ENCODE measurements around the gene TMEM218.
"Not testable (repeated sequence)": the region's sequence is repeated elsewhere in the genome, so short reads cannot be mapped to it uniquely, and the experiment has no call there.

TMEM218 gene

GRCh38 chr11:125075242-125075625, 36.2 kb downstream of the TMEM218 start:
- no peak for DNase-seq (ENCODE audit: low read depth in 2 of 2)

GRCh38 chr11:125074511-125075241, 36.8 kb downstream of the TMEM218 start:
- DNase-seq (ENCODE audit: low read depth in 2 of 2) = no peak

GRCh38 chr11:125073616-125074483, 37.6 kb downstream of the TMEM218 start:
- DNase-seq (ENCODE audit: low read depth in 2 of 2) = no peak

GRCh38 chr11:125072961-125073590, 38.4 kb downstream of the TMEM218 start:
- DNase-seq (ENCODE audit: low read depth in 2 of 2) = no peak

GRCh38 chr11:125072218-125072960, 39.0 kb downstream of the TMEM218 start:
- no peak for DNase-seq (ENCODE audit: low read depth in 2 of 2)

- DNase-seq (ENCODE audit: low read depth in 2 of 2) = no peak
Measured at GRCh38 chr11:125071846-125072217, 39.6 kb downstream of the TMEM218 start.

DNA sequence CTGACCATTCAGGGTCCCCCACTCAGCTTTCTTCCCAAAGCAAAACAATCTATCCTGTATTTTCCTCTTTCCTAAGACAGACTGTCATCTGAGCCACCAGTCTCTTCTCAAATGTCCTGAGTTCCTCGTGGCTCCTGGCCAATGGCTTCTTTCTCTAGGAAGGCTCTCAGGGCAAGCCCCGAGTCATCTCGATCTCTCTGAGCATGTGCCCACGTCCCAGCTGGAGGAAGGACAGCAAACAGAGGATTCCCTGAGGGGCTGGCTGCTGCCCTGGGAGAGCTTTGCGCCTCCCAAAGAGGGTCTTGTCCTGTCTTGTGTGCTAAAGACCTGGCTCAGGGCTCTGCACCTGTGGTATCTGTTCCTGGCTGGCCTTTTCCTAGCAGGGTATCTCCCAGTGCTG, 40.0 kb downstream of the TMEM218 start:
- no peak for DNase-seq (ENCODE audit: low read depth in 2 of 2)

DNA sequence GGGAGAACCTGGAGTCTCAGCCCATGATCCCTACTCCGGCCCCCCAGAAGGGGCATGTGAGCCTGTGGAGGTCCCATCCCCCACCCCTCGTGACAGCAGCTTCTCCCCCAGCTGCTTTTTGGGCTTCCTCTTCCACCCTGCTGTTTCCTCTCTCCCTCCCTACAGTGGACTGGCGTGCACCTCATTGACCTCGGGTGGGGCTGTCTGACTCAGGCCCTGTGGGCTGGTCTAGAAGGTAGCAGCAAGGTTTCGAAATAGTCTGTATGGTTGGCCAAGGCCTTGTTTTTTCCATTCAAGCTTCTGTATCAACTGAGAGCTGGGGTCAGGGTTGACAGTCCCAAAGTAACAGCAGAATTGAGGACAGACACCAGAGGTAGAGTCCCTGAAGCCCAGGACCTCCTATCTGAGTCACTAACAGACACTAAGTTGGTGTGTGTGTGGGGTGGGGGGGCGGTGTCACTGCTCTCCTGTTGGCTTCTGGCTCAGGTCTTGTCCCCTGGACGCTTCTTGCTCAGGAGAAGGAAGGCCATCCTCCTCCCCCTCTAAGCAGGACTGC, 40.6 kb downstream of the TMEM218 start:
- DNase-seq (ENCODE audit: low read depth in 2 of 2) = no peak

DNA sequence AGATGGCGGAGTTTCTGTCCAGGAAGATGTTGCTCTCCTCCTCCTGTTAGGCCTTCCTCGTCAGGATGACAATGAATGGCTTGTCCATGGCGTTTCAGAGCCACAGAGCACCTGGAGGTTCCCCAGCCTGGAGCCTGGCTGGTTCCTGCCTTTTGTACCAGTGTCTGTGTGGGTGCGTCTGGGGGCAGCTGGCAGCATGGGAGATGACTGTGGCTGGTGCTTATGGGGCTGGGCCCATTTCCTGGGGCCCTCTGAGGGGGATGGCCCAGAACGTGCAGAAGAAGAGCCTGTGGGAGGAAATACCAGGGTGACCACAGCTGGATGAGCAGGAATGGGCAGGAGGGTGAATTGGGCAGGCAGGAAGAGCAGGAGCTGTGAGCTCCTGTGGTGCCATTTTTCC, 41.6 kb downstream of the TMEM218 start:
- no peak for DNase-seq (ENCODE audit: low read depth in 2 of 2)

GRCh38 chr11:125069008-125069407, 42.4 kb downstream of the TMEM218 start:
- no peak for DNase-seq (ENCODE audit: low read depth in 2 of 2)

DNA sequence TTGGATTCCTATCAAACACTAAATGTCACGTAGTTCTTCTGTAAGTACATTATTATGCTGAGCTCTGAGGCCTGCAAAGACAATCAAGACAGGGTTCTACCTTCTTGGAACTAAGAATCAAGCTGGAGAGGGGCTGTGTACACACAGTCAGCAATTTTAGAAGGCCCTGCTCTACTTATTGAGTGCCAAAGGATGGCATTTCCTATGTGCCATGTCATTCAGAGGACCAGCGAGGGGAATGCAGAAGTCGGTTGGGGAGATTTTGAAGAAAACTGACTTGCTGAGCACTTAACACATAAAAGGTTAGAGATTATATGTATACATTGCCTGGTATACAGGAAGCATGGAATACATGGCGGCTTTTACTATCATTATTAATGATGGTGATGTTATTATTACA, 43.1 kb downstream of the TMEM218 start:
- no peak for DNase-seq (ENCODE audit: low read depth in 2 of 2)

DNA sequence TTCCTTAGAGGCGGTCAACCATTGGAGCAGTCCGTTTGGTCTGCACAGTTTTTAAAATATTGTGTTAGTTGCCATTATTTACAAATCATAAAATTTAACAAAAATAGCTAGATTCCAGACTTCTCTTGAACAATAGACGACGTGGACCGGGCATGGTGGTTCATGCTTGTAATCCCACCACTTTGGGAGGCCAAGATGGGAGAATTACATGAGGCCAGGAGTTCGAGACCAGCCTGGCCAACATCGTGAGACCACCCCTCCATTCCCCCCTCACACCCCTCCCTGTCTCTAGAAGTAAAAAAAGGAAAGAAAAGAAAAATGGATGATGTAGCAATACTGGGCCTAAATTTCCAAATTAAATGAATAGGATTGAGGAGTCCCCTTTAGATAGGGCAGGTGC, 47.4 kb downstream of the TMEM218 start:
- DNase-seq (ENCODE audit: low read depth in 2 of 2) = no peak

DNA sequence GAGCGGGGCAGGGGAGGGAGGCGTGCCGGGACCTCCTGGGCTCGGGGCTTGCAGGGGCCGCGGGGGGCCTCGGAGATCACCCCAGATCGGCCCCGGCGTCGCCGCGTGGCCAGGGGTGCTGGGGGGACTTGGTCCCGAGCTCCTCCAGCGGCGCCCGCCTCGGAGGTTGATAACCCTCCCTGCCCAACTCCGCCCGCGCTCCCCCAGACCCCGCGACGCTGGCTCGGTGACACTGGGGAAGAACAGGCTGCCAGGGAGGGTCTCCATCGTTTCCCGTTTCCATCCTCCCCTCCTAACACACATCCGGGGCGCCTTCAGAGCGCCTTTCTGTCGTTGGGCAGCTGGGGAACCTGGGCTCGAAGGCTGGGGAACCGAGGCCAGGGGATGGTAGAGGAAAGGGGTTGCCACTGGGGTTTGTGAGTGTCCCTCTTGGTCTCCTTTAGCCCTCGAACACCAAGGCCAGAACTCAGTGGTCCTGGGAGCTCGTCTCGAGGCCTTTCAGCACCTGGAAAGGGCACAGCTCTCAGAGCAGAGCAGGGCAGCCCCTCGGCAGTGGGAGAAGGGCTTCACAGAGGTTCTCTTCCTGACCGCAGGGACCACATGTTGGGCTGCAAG, 47.9 kb downstream of the TMEM218 start:
- no peak for DNase-seq (ENCODE audit: low read depth in 2 of 2)

DNA sequence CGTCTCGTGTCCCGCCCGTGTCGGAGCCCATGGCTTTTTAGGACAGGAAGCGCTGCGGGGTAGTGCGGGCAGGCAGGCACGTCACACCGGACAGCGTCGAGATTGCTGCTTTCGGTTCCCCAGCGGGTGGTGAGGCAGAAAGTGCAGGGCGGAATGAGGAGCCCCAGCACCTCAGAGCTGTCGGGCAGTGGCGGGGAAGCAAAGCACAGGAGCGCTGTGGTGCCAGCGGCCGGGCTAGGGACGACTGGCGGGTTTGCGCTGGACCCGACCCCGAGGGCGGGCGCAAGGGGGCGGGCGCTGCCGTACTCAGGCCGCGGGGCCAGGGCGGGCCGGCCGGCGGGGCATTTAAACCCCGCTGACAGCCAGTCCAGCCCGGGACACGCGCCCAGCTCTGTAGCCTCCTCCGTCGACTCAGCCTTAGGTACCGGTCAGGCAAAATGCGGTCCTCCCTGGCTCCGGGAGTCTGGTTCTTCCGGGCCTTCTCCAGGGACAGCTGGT, 48.4 kb downstream of the TMEM218 start, which contains the start of gene SLC37A2:
SLC37A2 (plus strand) TSS at position 375 of the 498 bp plus-strand sequence; CDS start at position 438, 63 bp downstream.
- DNase-seq (ENCODE audit: low read depth in 2 of 2) = no peak

- DNase-seq (ENCODE audit: low read depth in 2 of 2) = no peak
Measured at GRCh38 chr11:125062218-125062930, 49.1 kb downstream of the TMEM218 start.

- no peak for DNase-seq (ENCODE audit: low read depth in 2 of 2)
Measured at GRCh38 chr11:125061281-125061680, 50.1 kb downstream of the TMEM218 start.

GRCh38 chr11:125057693-125058016, 53.8 kb downstream of the TMEM218 start:
- DNase-seq (ENCODE audit: low read depth in 2 of 2) = no peak

DNA sequence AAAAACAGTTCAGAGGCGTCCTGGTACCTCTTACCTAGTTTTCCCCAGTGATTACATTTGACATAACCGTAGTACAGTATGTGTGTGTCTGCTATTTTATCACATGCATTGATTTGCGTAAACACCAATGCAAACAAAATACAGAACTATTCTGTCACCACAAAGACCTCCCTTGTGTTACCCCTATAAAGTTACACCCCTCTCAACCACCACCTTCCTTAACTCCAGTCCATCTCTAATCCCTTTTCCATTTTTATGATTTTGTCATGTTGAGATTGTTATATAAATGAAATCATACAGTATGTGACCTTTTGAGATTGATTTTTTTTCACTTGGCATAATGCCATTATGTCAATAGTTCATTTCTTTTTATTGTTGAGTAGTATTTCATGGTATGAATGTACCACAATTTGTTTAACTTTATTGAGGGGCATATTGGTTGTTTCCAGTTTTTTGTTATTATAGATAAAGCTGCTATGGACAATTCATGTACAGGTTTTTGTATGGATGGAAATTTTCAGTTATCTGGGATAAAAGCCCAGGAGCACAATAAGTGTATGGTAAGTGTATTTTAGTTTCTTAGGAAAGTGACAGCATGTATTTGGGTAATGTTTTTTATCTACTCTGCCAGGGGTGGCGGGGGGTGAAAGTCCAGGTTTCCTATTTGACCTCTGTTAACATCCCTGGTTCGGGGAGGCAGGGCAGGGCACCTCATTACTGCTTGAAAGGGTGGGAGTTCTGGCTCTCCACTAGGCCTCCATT, 54.3 kb downstream of the TMEM218 start:
- no peak for DNase-seq (ENCODE audit: low read depth in 2 of 2)

DNA sequence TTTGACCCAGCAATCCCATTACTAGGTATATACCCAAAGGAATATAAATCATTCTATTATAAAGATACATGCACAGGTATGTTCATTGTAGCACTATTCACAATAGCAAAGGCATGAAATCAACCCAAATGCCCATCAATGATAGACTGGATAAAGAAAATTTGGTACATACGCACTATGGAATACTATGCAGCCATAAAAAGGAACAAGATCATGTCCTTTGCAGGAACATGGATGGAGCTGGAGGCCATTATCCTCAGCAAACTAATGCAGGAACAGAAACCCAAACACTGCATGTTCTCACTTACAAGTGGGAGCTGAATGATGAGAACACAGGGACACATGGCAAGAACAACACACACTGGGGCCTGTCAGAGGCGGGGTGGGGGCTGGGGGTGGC, 55.3 kb downstream of the TMEM218 start:
- not testable (repeated sequence) for DNase-seq (ENCODE audit: low read depth in 2 of 2)

Data from fibroblast of skin of left quadriceps (primary cell).